ENCODE data around the gene CLNS1A.
"Not testable (repeated sequence)": the region's sequence is repeated elsewhere in the genome, so short reads cannot be mapped to it uniquely, and the experiment has no call there.

Gene CLNS1A

GRCh38 chr11:77637345-77638165 lies at the start of gene CLNS1A:
Gene CLNS1A, minus strand, starts transcription at chr11:77637794. Its CDS starts 80 bp downstream, at chr11:77637714.
- DNase-seq = peak; percentile 86

- no peak for DNase-seq
Measured at GRCh38 chr11:77687088-77687487, 49.5 kb upstream of the CLNS1A start.

GRCh38 chr11:77677138-77677537 lies 39.5 kb upstream of the CLNS1A start:
- DNase-seq = no peak

- DNase-seq = no peak
Measured at GRCh38 chr11:77672264-77672663, 34.7 kb upstream of the CLNS1A start.

GRCh38 chr11:77669848-77670511 lies 32.4 kb upstream of the CLNS1A start:
- DNase-seq = no peak

- no peak for DNase-seq
Measured at GRCh38 chr11:77668760-77669159, 31.2 kb upstream of the CLNS1A start.

- no peak for DNase-seq
Measured at GRCh38 chr11:77665240-77665965, 27.8 kb upstream of the CLNS1A start.

- DNase-seq = no peak
Measured at GRCh38 chr11:77661670-77662069, 24.1 kb upstream of the CLNS1A start.

GRCh38 chr11:77660947-77661346 lies 23.4 kb upstream of the CLNS1A start:
- no peak for DNase-seq

GRCh38 chr11:77658213-77659013 lies 20.8 kb upstream of the CLNS1A start:
- no peak for DNase-seq

- no peak for DNase-seq
Measured at GRCh38 chr11:77656362-77656761, 18.8 kb upstream of the CLNS1A start.

GRCh38 chr11:77654770-77655434 lies 17.3 kb upstream of the CLNS1A start:
- no peak for DNase-seq

- no peak for DNase-seq
Measured at GRCh38 chr11:77650123-77650522, 12.5 kb upstream of the CLNS1A start.

- no peak for DNase-seq
Measured at GRCh38 chr11:77647654-77648305, 10.2 kb upstream of the CLNS1A start.

GRCh38 chr11:77644887-77645286 lies 7.3 kb upstream of the CLNS1A start:
- no peak for DNase-seq

- DNase-seq = no peak
Measured at GRCh38 chr11:77642228-77642627, 4.6 kb upstream of the CLNS1A start.

- DNase-seq = no peak
Measured at GRCh38 chr11:77636731-77637344, 756 bp downstream of the CLNS1A start.

GRCh38 chr11:77633926-77634325 lies 3.7 kb downstream of the CLNS1A start:
- DNase-seq = not testable (repeated sequence)

- DNase-seq = no peak
Measured at GRCh38 chr11:77630157-77630710, 7.4 kb downstream of the CLNS1A start.

GRCh38 chr11:77619576-77620198 lies 17.9 kb downstream of the CLNS1A start:
- DNase-seq = no peak

Measured in stimulated activated CD8-positive, alpha-beta memory T cell treated with anti-CD3 and anti-CD28 coated beads, Interleukin-4, amount 100 ng/mL, for 48 hours (primary cell).